Adrenal gland (tissue), 19 donors: ENCODE results near the gene PMPCB. TPM values are rescaled to one million over a fixed set of nuclear protein-coding genes. Genes with fewer than 3 reads are reported as not detected.
A peak's percentile ranks its signal among the peaks of the same experiment; 100 is the strongest.
"Not testable (repeated sequence)": the region's sequence is repeated elsewhere in the genome, so short reads cannot be mapped to it uniquely, and the experiment has no call there.

Experiments used
- DNase-seq, 7 donors: peaks; one replicate each; pipeline ENCODE4 v3.0.0-alpha.2; 2019 to 2020
- H3K27ac ChIP-seq, 5 donors: fragments of 200-600 bp; sonication (generic) in 4 of 5; 1 replicate in 3 of 5; 2 replicates in 2 of 5; pipeline versions ENCODE4 v1.5.1 to v1.8.0; 2016 to 2020; ENCODE audit warnings: mild to moderate bottlenecking in 1 of 5
- H3K27me3 ChIP-seq: fragments of 200-600 bp; 2 replicates; pipeline ENCODE4 v1.8.0; 2021
- H3K36me3 ChIP-seq, 2 donors: fragments of 200-600 bp; replicated peaks in 1 of 2; 1 replicate in 1 of 2; 2 replicates in 1 of 2; pipeline versions ENCODE4 v1.5.1 to v1.8.0; 2018 to 2022
- H3K4me1 ChIP-seq, 2 donors: fragments of 200-600 bp; replicated peaks in 1 of 2; 1 replicate in 1 of 2; 2 replicates in 1 of 2; pipeline versions ENCODE4 v1.5.1 to v1.8.0; 2018 to 2021
- H3K4me3 ChIP-seq, 4 donors: fragments of 200-600 bp; sonication (generic) in 3 of 4; one replicate each; pipeline ENCODE4 v1.5.1; 2016 to 2018
- H3K9me3 ChIP-seq, 3 donors: fragments of 200-600 bp; sonication (generic) in 1 of 3; replicated peaks in 1 of 3; 1 replicate in 2 of 3; 2 replicates in 1 of 3; pipeline versions ENCODE4 v1.5.1 to v1.8.0; 2016 to 2021
- CTCF ChIP-seq, 6 experiments: fragments of 450-650 bp in 4 of 6; fragments of 200-600 bp in 2 of 6; sonication (generic) in 1 of 6; IDR thresholded peaks; 1 replicate in 5 of 6; 2 replicates in 1 of 6; pipeline versions ENCODE4 v1.5.1 to v1.8.0; 2016 to 2021; ENCODE audit warnings: antibody characterized with exemption in 6 of 6, mild to moderate bottlenecking in 2 of 6, moderate library complexity in 1 of 6
- POLR2A ChIP-seq, 2 donors: fragments of 450-650 bp; IDR thresholded peaks; one replicate each; pipeline ENCODE4 v1.6.1; 2017; ENCODE audit warnings: antibody characterized with exemption in 2 of 2, mild to moderate bottlenecking in 2 of 2, moderate library complexity in 1 of 2
- WGBS, 4 donors: extraction: QIAGEN DNeasy Blood & Tissue Kit in 2 of 4; methylation state at CpG; one replicate each; pipeline versions ENCODE4 v1.1.5 to v1.1.7; 2013 to 2017; 5-methylcytosine and 5-hydroxymethylcytosine counted together
- intact Hi-C, 2 donors: fragments of 100-400 bp; cut with DNase I; formaldehyde crosslinking; loops; one replicate each; pipeline versions ENCODE4 v1.14.1 to v1.15.0; 2022 to 2023
- long read RNA-seq, 10 donors: library from polyadenylated mRNA in 3 of 10; unstranded in 2 of 10; stranded (forward) in 1 of 10; transcript quantifications; one replicate each; pipeline ENCODE4 v2.0.0 and lab custom pipeline, GENCODE V29; 2021 to 2026
- polyA plus RNA-seq, 3 donors: library from polyadenylated mRNA; stranded (reverse); fragments of 200-250 nt in 2 of 3; fragments of 350-450 nt in 1 of 3; fragmentation: Illumina TruSeq in 1 of 3; extraction: RNeasy Lipid Tissue Mini Kit (QIAGEN cat#74804) in 1 of 3; gene quantifications; one replicate each; pipeline ENCODE4 v1.2.3, GENCODE V29; 2013 to 2014
- total RNA-seq, 9 donors: library from RNA; depleted of rRNA in 4 of 9; stranded (reverse); fragments of >200 nt in 4 of 9; fragments of 120-200 nt in 1 of 9; fragmentation: NEBNext Ultra II Directional in 1 of 9; extraction: Animal tissue kit (Norgen Biotek cat#: 25700) in 1 of 9; gene quantifications; one replicate each; pipeline versions ENCODE4 v1.1.0 to v1.2.4, GENCODE V29; 2013 to 2023
- donor health status: healthy with polysubstance abuse.
- donor health status: Bipolar disorder and iron deficiency.
- donor health status: DM: yes; HTN: yes; CAD: no.
- donor health status: DM: no; HTN: no; CAD: no.
- donor health status: DM: no; HTN: no; CAD: no.
- donor health status: DM: yes; HTN: yes; CAD: no.

Gene PMPCB, protein sequence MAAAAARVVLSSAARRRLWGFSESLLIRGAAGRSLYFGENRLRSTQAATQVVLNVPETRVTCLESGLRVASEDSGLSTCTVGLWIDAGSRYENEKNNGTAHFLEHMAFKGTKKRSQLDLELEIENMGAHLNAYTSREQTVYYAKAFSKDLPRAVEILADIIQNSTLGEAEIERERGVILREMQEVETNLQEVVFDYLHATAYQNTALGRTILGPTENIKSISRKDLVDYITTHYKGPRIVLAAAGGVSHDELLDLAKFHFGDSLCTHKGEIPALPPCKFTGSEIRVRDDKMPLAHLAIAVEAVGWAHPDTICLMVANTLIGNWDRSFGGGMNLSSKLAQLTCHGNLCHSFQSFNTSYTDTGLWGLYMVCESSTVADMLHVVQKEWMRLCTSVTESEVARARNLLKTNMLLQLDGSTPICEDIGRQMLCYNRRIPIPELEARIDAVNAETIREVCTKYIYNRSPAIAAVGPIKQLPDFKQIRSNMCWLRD
- 100 to 1,000 TPM in 2 of 9 donors, 10 to 100 TPM in 7; 58.8 to 120 (median 80.6) TPM for total RNA-seq
- polyA plus RNA-seq = 100 to 1,000 TPM in 1 of 3 donors, 10 to 100 TPM in 2; 51.9 to 147 (median 64.7) TPM
- long read RNA-seq, donor 1, transcript PMPCB-202 (12 exons, 1,714 nt) = minor isoform, 6 of 288 reads
- long read RNA-seq, donor 1, transcript PMPCB-201 (13 exons, 2,472 nt) = major isoform, 46 of 288 reads
- long read RNA-seq, donor 1, partial matches to known transcripts = 228 of 288 reads
- long read RNA-seq, donor 1, other reads (novel, unspliced or antisense) = 7 of 288 reads
- long read RNA-seq, donor 2, transcript PMPCB-201 (13 exons, 2,472 nt) = major isoform, 26 of 204 reads
- long read RNA-seq, donor 2, partial matches to known transcripts = 169 of 204 reads
- long read RNA-seq, donor 2, other reads (novel, unspliced or antisense) = 5 of 204 reads
- long read RNA-seq, donor 3, transcript PMPCB-201 (13 exons, 2,472 nt) = major isoform, 36 of 216 reads
- long read RNA-seq, donor 3, partial matches to known transcripts = 169 of 216 reads
- long read RNA-seq, donor 3, other reads (novel, unspliced or antisense) = 8 of 216 reads
- long read RNA-seq, donor 4, transcript PMPCB-201 (13 exons, 2,472 nt) = major isoform, 104 of 122 reads
- long read RNA-seq, donor 4, partial matches to known transcripts = 8 of 122 reads
- long read RNA-seq, donor 4, other reads (novel, unspliced or antisense) = 7 of 122 reads
- long read RNA-seq, donor 5, transcript PMPCB-201 (13 exons, 2,472 nt) = major isoform, 149 of 172 reads
- long read RNA-seq, donor 5, partial matches to known transcripts = 9 of 172 reads
- long read RNA-seq, donor 5, other reads (novel, unspliced or antisense) = 10 of 172 reads
- long read RNA-seq, donor 6, transcript PMPCB-202 (12 exons, 1,714 nt) = minor isoform, 8 of 72 reads
- long read RNA-seq, donor 6, transcript PMPCB-201 (13 exons, 2,472 nt) = major isoform, 55 of 72 reads
- long read RNA-seq, donor 6, partial matches to known transcripts = 4 of 72 reads
- long read RNA-seq, donor 6, other reads (novel, unspliced or antisense) = 3 of 72 reads
- long read RNA-seq, donor 7, transcript PMPCB-201 (13 exons, 2,472 nt) = major isoform, 18 of 93 reads
- long read RNA-seq, donor 7, partial matches to known transcripts = 72 of 93 reads
- long read RNA-seq, donor 7, other reads (novel, unspliced or antisense) = 0 of 93 reads
- long read RNA-seq, donor 8, transcript PMPCB-201 (13 exons, 2,472 nt) = major isoform, 63 of 339 reads
- long read RNA-seq, donor 8, transcript PMPCB-202 (12 exons, 1,714 nt) = minor isoform, 5 of 339 reads
- long read RNA-seq, donor 8, partial matches to known transcripts = 257 of 339 reads
- long read RNA-seq, donor 8, other reads (novel, unspliced or antisense) = 12 of 339 reads
- long read RNA-seq, donor 9, transcript PMPCB-201 (13 exons, 2,472 nt) = major isoform, 30 of 188 reads
- long read RNA-seq, donor 9, partial matches to known transcripts = 152 of 188 reads
- long read RNA-seq, donor 9, other reads (novel, unspliced or antisense) = 0 of 188 reads
- long read RNA-seq, donor 10, transcript PMPCB-201 (13 exons, 2,472 nt) = major isoform, 12 of 143 reads
- long read RNA-seq, donor 10, partial matches to known transcripts = 120 of 143 reads
- long read RNA-seq, donor 10, other reads (novel, unspliced or antisense) = 9 of 143 reads

DNA sequence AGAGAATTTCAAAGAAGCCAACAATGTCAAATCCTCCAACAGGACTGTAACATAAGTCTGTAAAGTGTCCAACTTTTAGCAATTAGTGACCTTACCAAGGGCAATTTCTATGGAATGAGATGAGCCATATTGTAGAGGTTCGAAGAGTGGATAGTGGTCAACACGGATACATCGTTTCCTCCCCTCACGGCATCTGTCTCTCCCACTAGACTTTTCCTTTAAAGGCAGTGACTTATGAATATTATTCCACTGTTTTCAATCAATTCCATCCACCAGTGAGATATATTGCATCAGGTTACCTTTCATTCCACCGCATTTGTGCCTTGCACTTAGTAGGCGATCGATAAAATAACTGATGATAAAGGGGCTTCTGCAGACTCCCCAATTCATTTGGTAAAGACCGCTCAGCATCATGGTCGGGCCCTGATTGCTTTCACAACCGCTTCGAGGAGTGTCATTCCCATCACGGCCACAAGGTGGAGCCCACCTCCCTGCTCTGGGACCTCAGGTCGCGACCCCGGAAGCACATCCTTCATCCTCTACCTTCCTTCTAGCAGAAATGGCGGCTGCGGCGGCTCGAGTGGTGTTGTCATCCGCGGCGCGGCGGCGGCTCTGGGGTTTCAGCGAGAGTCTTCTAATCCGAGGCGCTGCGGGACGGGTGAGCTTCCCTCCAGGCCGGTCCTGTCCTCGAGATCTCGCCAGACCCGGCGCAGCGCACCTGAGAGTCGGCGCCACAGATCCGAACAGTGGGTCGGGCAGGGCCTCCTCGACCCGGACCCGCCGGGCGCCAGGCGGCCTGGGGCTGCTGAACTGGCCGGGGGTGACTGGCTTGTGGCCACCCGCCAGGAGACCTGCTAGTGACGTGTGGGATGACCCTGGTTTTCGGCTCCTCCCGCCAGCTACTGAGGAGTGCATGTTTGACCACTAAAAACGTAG is at the start of gene PMPCB:
Gene PMPCB (plus strand): TSS at position 535 of the 936 bp plus-strand sequence. CDS start 25 bp downstream, at position 560.
- WGBS, 4 donors = 1 to 6% (median 2%) methylated on average over 21 to 52 of the region's 52 CpGs
- intact Hi-C loops = loop anchor here in 1 of 2 donors (10.0 kb wide), 1 partner anchor 108 kb away; no protein-coding TSS in a partner anchor
- H3K4me1 ChIP-seq = peaks cover 12 to 21% of the 10 kb centered on the region in 2 donors
- peak within 1 kb of the TSS; percentile 67 to 95 (median 90) for H3K27ac ChIP-seq
- no peaks in the 10 kb centered on the region for H3K27me3 ChIP-seq
- peak; percentile 27 to 73 for TF ChIP-seq POLR2A (IDR thresholded peaks at IDR 0.05)
- TF ChIP-seq CTCF (IDR thresholded peaks at IDR 0.05) = peak; percentile 90 to 98 (median 96)
- peak; percentile 94 to 99 (median 97) for DNase-seq
- H3K4me3 ChIP-seq = peak within 1 kb of the TSS; percentile 49 to 88 (median 70)
- H3K9me3 ChIP-seq = no peaks in the 10 kb centered on the region
- H3K36me3 ChIP-seq = peaks cover 0 to 28% of the 10 kb centered on the region in 2 donors

DNA sequence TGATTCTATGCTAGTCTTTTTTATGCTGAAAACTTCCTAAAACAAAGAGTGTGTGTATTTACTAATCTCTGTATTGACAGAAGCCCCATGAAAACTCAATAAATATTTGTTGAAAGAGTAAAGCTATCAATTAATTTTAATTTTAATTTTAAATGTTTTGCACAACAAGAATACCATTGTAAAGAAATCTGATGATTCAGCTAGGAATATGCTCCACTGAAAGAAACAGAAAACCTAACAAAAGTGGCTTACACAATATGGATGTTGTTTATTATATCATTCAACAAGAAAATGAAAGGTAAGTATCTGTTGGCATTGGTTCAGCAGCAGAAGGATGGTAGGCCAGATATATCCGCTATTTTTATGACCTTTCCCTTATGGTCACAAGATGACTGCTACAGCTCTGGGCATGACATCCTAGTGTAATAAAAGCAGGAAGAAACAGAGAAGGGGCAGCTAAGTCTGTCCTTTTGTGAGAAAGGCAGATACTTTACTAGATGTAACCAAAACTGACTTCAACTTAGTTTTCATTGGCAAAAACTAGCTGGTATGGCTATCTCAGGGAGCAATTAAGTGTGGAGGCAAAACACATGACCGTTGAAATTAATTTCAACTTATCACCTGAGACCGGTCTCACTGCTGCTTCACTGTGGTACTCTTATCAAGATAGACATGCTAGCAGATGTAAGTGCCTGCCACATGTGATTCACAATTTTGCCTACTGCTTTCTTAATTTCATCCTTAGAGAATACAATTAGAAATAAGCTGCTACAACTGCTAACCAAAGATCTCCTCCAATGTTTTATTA is 43.3 kb upstream of the PMPCB start:
- 36 to 59% (median 55%) methylated on average over 3 of the region's 3 CpGs for WGBS, 4 donors
- intact Hi-C loops = not testable (repeated sequence)

DNA sequence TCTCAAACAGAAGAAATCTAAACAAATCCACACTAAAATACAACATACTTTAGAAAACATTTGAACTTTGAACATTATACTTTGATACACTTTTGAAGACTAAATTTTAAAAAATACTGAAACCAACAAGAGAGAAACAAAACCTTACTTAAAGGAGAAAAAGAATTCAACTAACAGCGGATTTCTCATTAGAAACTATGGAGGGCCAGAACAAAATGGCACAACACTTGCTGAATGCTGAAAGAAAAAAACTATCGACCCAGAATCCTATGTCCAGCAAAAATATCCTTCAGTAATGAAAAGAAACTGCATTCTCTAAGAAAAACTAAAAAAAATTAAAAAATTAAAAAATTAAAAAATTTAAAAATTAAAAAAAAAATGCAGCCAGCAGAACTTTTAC is 33.2 kb upstream of the PMPCB start:
- H3K9me3 ChIP-seq, H3K4me1 ChIP-seq, H3K36me3 ChIP-seq, H3K27ac ChIP-seq, H3K27me3 ChIP-seq, H3K4me3 ChIP-seq, DNase-seq, intact Hi-C loops: not testable (repeated sequence)
- WGBS, 4 donors = 94 to 95% (median 95%) methylated on average over 2 of the region's 2 CpGs

More for the DNA sequence above, 43.3 kb upstream of the PMPCB start:
- not testable (repeated sequence) for H3K4me1 ChIP-seq, H3K36me3 ChIP-seq, DNase-seq, H3K27ac ChIP-seq, H3K27me3 ChIP-seq, H3K9me3 ChIP-seq, H3K4me3 ChIP-seq

DNA sequence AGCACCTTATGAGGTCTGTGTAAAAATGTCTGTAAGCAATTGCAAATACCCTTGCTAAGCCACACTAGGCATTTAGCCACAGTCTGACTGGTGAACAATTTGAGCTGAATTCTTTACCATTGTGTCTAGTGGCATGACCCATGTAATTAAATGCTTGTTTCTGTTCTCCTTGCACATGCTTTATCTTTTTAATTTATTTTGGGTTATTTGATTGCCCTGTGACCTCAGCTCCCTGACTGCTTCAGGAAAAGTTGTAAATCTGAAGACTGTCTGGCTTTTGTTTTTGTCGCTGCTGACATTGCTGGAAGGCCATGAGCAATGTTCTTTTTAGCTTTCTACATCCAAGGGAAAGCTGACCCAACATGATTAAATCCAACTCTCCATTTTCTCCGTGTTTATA is 31.0 kb upstream of the PMPCB start:
- H3K27ac ChIP-seq, H3K9me3 ChIP-seq, H3K27me3 ChIP-seq, H3K4me3 ChIP-seq, intact Hi-C loops, H3K4me1 ChIP-seq, H3K36me3 ChIP-seq, DNase-seq: not testable (repeated sequence)
- 20 to 40% (median 26%) methylated on average over 2 of the region's 2 CpGs for WGBS, 4 donors

GRCh38 chr7:103273374-103273773 is 23.9 kb upstream of the PMPCB start:
- H3K9me3 ChIP-seq, H3K4me1 ChIP-seq, intact Hi-C loops, H3K27me3 ChIP-seq, H3K27ac ChIP-seq, H3K4me3 ChIP-seq, H3K36me3 ChIP-seq, DNase-seq: not testable (repeated sequence)
- 90 to 92% (median 91%) methylated on average over 6 of the region's 6 CpGs for WGBS, 4 donors

- DNase-seq = not testable (repeated sequence)
Measured at GRCh38 chr7:103274867-103275266, 22.4 kb upstream of the PMPCB start.

More at GRCh38 chr7:103274867-103275266, 22.4 kb upstream of the PMPCB start:
- H3K27me3 ChIP-seq, H3K36me3 ChIP-seq, H3K4me1 ChIP-seq, intact Hi-C loops, H3K4me3 ChIP-seq, H3K9me3 ChIP-seq, H3K27ac ChIP-seq: not testable (repeated sequence)
- WGBS, 4 donors = 90 to 99% (median 97%) methylated on average over 4 to 24 of the region's 24 CpGs
